Endodermal cell (in vitro differentiated cells): Measurements from ENCODE around the gene DRD2. TPM values are rescaled to one million over a fixed set of nuclear protein-coding genes. Genes with fewer than 3 reads are reported as not detected.

Experiments
- DNase-seq: peaks from one replicate; pipeline ENCODE4 v3.0.0-alpha.2; 2017
- H3K27ac ChIP-seq: 2 replicates; pipeline ENCODE4 v1.5.1; 2013; ENCODE audit warnings: mild to moderate bottlenecking, low read depth, low read length, moderate library complexity
- H3K27me3 ChIP-seq: 2 replicates; pipeline ENCODE4 v1.6.1; 2013; ENCODE audit warnings: mild to moderate bottlenecking, low read length, moderate library complexity; ENCODE audit not compliant: insufficient read depth, control insufficient read depth, poor library complexity, severe bottlenecking
- H3K36me3 ChIP-seq: 2 replicates; pipeline ENCODE4 v1.7.0; 2013; ENCODE audit warnings: mild to moderate bottlenecking, low read length, moderate library complexity; ENCODE audit not compliant: control insufficient read depth, insufficient read depth
- H3K4me1 ChIP-seq: one replicate; pipeline ENCODE4 v1.7.0; 2013; ENCODE audit warnings: low read length; ENCODE audit not compliant: control insufficient read depth, insufficient read depth
- H3K4me3 ChIP-seq: 2 replicates; pipeline ENCODE4 v1.5.1; 2013; ENCODE audit warnings: mild to moderate bottlenecking, low read length, moderate library complexity
- H3K9ac ChIP-seq: 2 replicates; pipeline ENCODE4 v1.6.1; 2013; ENCODE audit warnings: mild to moderate bottlenecking, low read length, moderate library complexity; ENCODE audit not compliant: poor library complexity, severe bottlenecking; ENCODE audit errors: extremely low read depth
- H3K9me3 ChIP-seq: 2 replicates; pipeline ENCODE4 v1.6.1; 2013; ENCODE audit warnings: mild to moderate bottlenecking, low read length, moderate library complexity; ENCODE audit not compliant: control insufficient read depth
- H3K27ac Mint-ChIP-seq: 2 replicates; pipeline ENCODE4 v1.8.0; 2020; ENCODE audit warnings: mixed read lengths
- H3K27me3 Mint-ChIP-seq: 2 replicates; pipeline ENCODE4 v1.8.0; 2021; ENCODE audit warnings: mild to moderate bottlenecking, mixed read lengths; ENCODE audit not compliant: insufficient read depth
- H3K36me3 Mint-ChIP-seq: 2 replicates; pipeline ENCODE4 v1.8.0; 2020; ENCODE audit warnings: low read depth, mixed read lengths
- H3K4me1 Mint-ChIP-seq: 2 replicates; pipeline ENCODE4 v1.8.0; 2020; ENCODE audit warnings: mixed read lengths
- H3K4me3 Mint-ChIP-seq: 2 replicates; pipeline ENCODE4 v1.8.0; 2020; ENCODE audit warnings: mild to moderate bottlenecking, moderate library complexity, mixed read lengths
- H3K9me3 Mint-ChIP-seq: 2 replicates; pipeline ENCODE4 v1.8.0; 2020; ENCODE audit warnings: mild to moderate bottlenecking, mixed read lengths
- WGBS, 2 experiments: methylation state at CpG; one replicate each; pipeline versions ENCODE4 v1.1.5 to v1.1.7; 2013; ENCODE audit warnings: missing lambda C conversion rate in 2 of 2, mixed read lengths in 1 of 2; ENCODE audit not compliant: insufficient coverage in 1 of 2, insufficient read length in 1 of 2; 5-methylcytosine and 5-hydroxymethylcytosine counted together
- total RNA-seq, 2 donors: library from RNA; stranded (reverse); fragmentation: NEBNext Ultra II Directional in 1 of 2; extraction: Animal tissue kit (Norgen Biotek cat#: 25700) in 1 of 2; gene quantifications; 2 replicates in 1 of 2; 3 replicates in 1 of 2; pipeline ENCODE4 v1.2.1, GENCODE V29; 2021
- TF ChIP-seq, protein P1 (sequence below): fragments of 200-600 bp; sonication (generic); conservative IDR thresholded peaks from 2 replicates; pipeline ENCODE4 v1.5.0; 2021; ENCODE audit warnings: antibody characterized with exemption, mild to moderate bottlenecking

Gene DRD2
- total RNA-seq, 2 donors from 2014 or later, result 0.35 to 2.1 TPM

GRCh38 chr11:113401718-113402117 is 73.5 kb downstream of the DRD2 start:
- H3K4me3 ChIP-seq, result no peak overlapping the region
- Mint-ChIP-seq H3K9me3 (no peaks in the 10 kb centered on the region), H3K4me1 (no peaks in the 10 kb centered on the region), H3K27me3 (peaks cover 57% of the 10 kb centered on the region), H3K27ac (no peak overlapping the region), H3K4me3 (no peak overlapping the region), H3K36me3 (no peaks in the 10 kb centered on the region)
- DNase-seq, result no peak
- peaks cover 46% of the 10 kb centered on the region for H3K27me3 ChIP-seq
- no peak overlapping the region for H3K27ac ChIP-seq
- H3K9ac ChIP-seq, result no peak overlapping the region
- 70 to 92% methylated on average over 2 of the region's 2 CpGs for WGBS, 2 experiments
- no peaks in the 10 kb centered on the region for H3K9me3 ChIP-seq
- peaks cover 6% of the 10 kb centered on the region for H3K4me1 ChIP-seq
- TF ChIP-seq, protein P1, sequence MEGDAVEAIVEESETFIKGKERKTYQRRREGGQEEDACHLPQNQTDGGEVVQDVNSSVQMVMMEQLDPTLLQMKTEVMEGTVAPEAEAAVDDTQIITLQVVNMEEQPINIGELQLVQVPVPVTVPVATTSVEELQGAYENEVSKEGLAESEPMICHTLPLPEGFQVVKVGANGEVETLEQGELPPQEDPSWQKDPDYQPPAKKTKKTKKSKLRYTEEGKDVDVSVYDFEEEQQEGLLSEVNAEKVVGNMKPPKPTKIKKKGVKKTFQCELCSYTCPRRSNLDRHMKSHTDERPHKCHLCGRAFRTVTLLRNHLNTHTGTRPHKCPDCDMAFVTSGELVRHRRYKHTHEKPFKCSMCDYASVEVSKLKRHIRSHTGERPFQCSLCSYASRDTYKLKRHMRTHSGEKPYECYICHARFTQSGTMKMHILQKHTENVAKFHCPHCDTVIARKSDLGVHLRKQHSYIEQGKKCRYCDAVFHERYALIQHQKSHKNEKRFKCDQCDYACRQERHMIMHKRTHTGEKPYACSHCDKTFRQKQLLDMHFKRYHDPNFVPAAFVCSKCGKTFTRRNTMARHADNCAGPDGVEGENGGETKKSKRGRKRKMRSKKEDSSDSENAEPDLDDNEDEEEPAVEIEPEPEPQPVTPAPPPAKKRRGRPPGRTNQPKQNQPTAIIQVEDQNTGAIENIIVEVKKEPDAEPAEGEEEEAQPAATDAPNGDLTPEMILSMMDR, result no peak
- no peaks in the 10 kb centered on the region for H3K36me3 ChIP-seq

DNA sequence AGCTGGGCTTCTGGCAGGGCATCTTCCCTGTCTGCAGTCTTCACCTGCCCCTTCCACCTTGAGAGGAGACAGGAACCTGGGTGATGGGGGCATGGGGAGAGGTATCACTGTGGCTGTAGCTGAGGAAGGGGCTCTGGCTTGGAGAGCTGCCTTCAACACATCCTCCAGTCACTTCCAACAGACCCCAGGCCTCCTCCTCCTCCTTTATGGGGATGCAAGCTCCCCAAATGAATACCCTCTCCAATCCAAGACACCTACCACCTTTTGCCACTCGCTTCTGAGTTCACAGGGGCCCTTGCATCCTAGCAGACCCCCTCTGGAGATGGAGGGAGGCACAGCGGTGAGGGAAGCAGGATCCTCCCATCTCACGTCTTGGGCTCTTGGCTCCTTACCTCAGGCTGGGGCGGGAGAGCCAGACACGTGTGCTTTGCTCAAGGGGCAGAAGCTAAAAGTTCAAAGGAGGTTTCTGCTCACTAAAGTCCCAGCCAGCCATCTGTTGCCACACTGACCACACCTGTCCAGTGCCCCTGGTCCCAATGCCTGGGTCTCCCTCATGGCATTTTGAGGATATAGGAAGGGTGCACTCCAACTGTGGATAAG is 74.5 kb downstream of the DRD2 start:
- no peaks in the 10 kb centered on the region for H3K4me1 Mint-ChIP-seq
- no peak overlapping the region for H3K4me3 Mint-ChIP-seq
- H3K4me1 ChIP-seq, result peaks cover 5% of the 10 kb centered on the region
- no peak overlapping the region for H3K27ac Mint-ChIP-seq
- TF ChIP-seq, protein P1, result no peak
- no peaks in the 10 kb centered on the region for H3K9me3 ChIP-seq
- 76 to 89% methylated on average over 3 to 5 of the region's 5 CpGs for WGBS, 2 experiments
- H3K36me3 ChIP-seq, result no peaks in the 10 kb centered on the region
- peaks cover 60% of the 10 kb centered on the region for H3K27me3 Mint-ChIP-seq
- H3K27ac ChIP-seq, result no peak overlapping the region
- no peaks in the 10 kb centered on the region for H3K9me3 Mint-ChIP-seq
- no peaks in the 10 kb centered on the region for H3K36me3 Mint-ChIP-seq
- no peak overlapping the region for H3K9ac ChIP-seq
- no peak overlapping the region for H3K4me3 ChIP-seq
- H3K27me3 ChIP-seq, result peaks cover 46% of the 10 kb centered on the region
- DNase-seq, result no peak

DNA sequence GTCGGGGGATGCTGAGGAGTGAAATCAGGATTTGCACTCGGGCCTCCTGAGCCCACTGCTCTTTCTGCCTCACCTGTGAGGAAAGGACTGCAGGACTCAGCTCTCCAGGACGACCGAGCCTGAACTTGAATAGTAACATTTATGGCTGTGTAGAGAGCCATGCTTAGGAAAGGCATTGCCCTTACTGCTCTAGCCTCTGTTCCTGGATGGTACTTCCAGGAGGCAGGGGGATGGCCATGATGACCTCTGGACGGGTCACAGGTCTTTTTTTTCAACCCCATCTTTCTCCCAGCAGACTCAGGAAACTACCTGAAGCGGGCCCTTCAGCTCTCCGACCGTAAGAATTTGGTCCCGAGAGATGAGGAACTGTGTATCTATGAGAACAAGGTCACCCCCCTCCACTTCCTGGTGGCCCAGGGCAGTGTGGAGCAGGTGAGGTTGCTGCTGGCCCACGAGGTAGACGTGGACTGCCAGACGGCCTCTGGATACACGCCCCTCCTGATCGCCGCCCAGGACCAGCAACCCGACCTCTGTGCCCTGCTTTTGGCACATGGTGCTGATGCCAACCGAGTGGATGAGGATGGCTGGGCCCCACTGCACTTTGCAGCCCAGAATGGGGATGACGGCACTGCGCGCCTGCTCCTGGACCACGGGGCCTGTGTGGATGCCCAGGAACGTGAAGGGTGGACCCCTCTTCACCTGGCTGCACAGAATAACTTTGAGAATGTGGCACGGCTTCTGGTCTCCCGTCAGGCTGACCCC is 76.3 kb downstream of the DRD2 start:
- Mint-ChIP-seq H3K27me3 (peaks cover 60% of the 10 kb centered on the region), H3K36me3 (no peaks in the 10 kb centered on the region), H3K4me1 (no peaks in the 10 kb centered on the region), H3K9me3 (no peaks in the 10 kb centered on the region), H3K4me3 (no peak overlapping the region), H3K27ac (no peak overlapping the region)
- 88 to 90% methylated on average over 10 to 24 of the region's 24 CpGs for WGBS, 2 experiments
- Histone ChIP-seq H3K27ac (no peak overlapping the region), H3K36me3 (no peaks in the 10 kb centered on the region), H3K4me3 (no peak overlapping the region), H3K9ac (no peak overlapping the region), H3K9me3 (no peaks in the 10 kb centered on the region), H3K27me3 (peaks cover 44% of the 10 kb centered on the region), H3K4me1 (no peaks in the 10 kb centered on the region)
- DNase-seq, result no peak
- TF ChIP-seq, protein P1, result no peak
